ENCODE results near the gene PLEKHA4. TPM values are rescaled to one million over a fixed set of nuclear protein-coding genes. Genes with fewer than 3 reads are reported as not detected.

Gene PLEKHA4
- total RNA-seq, 2 donors from 2014 or later: 6.5 to 21.1 TPM

- H3K36me3 ChIP-seq (replicated peaks in 1 of 2; ENCODE audit: insufficient read depth in 1 of 2, low read depth in 2 of 2): no peaks in the 10 kb centered on the region
- ATAC-seq: no peak
- peak overlapping the region; percentile 40 to 61 for H3K4me3 ChIP-seq
- peak overlapping the region; percentile 30 to 100 (median 98) for H3K27ac ChIP-seq
- H3K9me3 ChIP-seq: no peaks in the 10 kb centered on the region
- no peaks in the 10 kb centered on the region for H3K27me3 ChIP-seq
- no peak for TF ChIP-seq POLR2A (IDR thresholded peaks at IDR 0.05)
- TF ChIP-seq CTCF (IDR thresholded peaks at IDR 0.05): no peak
- peaks cover 76% of the 10 kb centered on the region for H3K4me1 ChIP-seq
- DNase-seq: no peak
- WGBS, 2 donors: 5% methylated on average over 7 of the region's 7 CpGs
- intact Hi-C loops (cut with DNase I): no loop called here
Measured at GRCh38 chr19:48810151-48810550, 58.3 kb downstream of the PLEKHA4 start.

- WGBS, 2 donors: 49 to 64% methylated on average over 8 to 13 of the region's 13 CpGs
- intact Hi-C loops (cut with DNase I): no loop called here
- DNase-seq (peak in 2 of 4 donors; percentile 44 to 55), ATAC-seq (no peak)
- TF ChIP-seq POLR2A (IDR thresholded peaks at IDR 0.05): no peak
- TF ChIP-seq CTCF (IDR thresholded peaks at IDR 0.05): peak in 1 of 7 experiments; percentile 22
- no peaks in the 10 kb centered on the region for H3K9me3 ChIP-seq
- no peak overlapping the region for H3K4me3 ChIP-seq
- H3K27me3 ChIP-seq: no peaks in the 10 kb centered on the region
- H3K4me1 ChIP-seq: peaks cover 53% of the 10 kb centered on the region
- peak overlapping the region in 3 of 4 donors; percentile 43 to 98 (median 55) for H3K27ac ChIP-seq
- H3K36me3 ChIP-seq (replicated peaks in 1 of 2; ENCODE audit: insufficient read depth in 1 of 2, low read depth in 2 of 2): no peaks in the 10 kb centered on the region
Measured at GRCh38 chr19:48807590-48808308, 60.7 kb downstream of the PLEKHA4 start.

- no peaks in the 10 kb centered on the region for H3K27me3 ChIP-seq
- peak; percentile 47 to 63 (median 52) for DNase-seq
- TF ChIP-seq POLR2A (IDR thresholded peaks at IDR 0.05): peak in 1 of 3 donors; percentile 20
- no peak for TF ChIP-seq CTCF (IDR thresholded peaks at IDR 0.05)
- ATAC-seq: no peak
- H3K36me3 ChIP-seq (replicated peaks in 1 of 2; ENCODE audit: insufficient read depth in 1 of 2, low read depth in 2 of 2): no peaks in the 10 kb centered on the region
- intact Hi-C loops (cut with DNase I): no loop called here
- 44 to 74% methylated on average over 6 to 16 of the region's 17 CpGs for WGBS, 2 donors
- H3K4me1 ChIP-seq: peaks cover 46% of the 10 kb centered on the region
- peak overlapping the region in 3 of 4 donors; percentile 43 to 98 (median 55) for H3K27ac ChIP-seq
- no peaks in the 10 kb centered on the region for H3K9me3 ChIP-seq
- no peak overlapping the region for H3K4me3 ChIP-seq
Measured at GRCh38 chr19:48806818-48807589, 61.4 kb downstream of the PLEKHA4 start.

GRCh38 chr19:48806518-48806817, 61.9 kb downstream of the PLEKHA4 start:
- peak in 1 of 4 donors; percentile 54 for DNase-seq
- H3K27me3 ChIP-seq: no peaks in the 10 kb centered on the region
- no peaks in the 10 kb centered on the region for H3K9me3 ChIP-seq
- no peaks in the 10 kb centered on the region for H3K36me3 ChIP-seq (replicated peaks in 1 of 2; ENCODE audit: insufficient read depth in 1 of 2, low read depth in 2 of 2)
- no peak for ATAC-seq
- H3K4me1 ChIP-seq: peaks cover 45% of the 10 kb centered on the region
- no peak overlapping the region for H3K4me3 ChIP-seq
- TF ChIP-seq CTCF (IDR thresholded peaks at IDR 0.05): no peak
- no peak for TF ChIP-seq POLR2A (IDR thresholded peaks at IDR 0.05)
- intact Hi-C loops (cut with DNase I): no loop called here
- 71% methylated on average over 5 of the region's 5 CpGs; no CpG with 5 or more reads in 1 of the 2 donors for WGBS, 2 donors
- peak overlapping the region in 2 of 4 donors; percentile 43 to 55 for H3K27ac ChIP-seq
